CD4-positive, alpha-beta T cell treated with Interleukin-2 at 100 ng/mL for 4 hours (primary cell): ENCODE measurements around the gene GARRE1.
"Not testable (repeated sequence)": the region's sequence is repeated elsewhere in the genome, so short reads cannot be mapped to it uniquely, and the experiment has no call there.

Experiments used
- DNase-seq: peaks from one replicate; pipeline ENCODE4 v3.0.0-alpha.2; 2020; ENCODE audit warnings: low spot score

Gene GARRE1

GRCh38 chr19:34232566-34233481, 21.5 kb upstream of the GARRE1 start:
- peak; percentile 30 for DNase-seq

GRCh38 chr19:34235425-34235940, 18.9 kb upstream of the GARRE1 start:
- no peak for DNase-seq

GRCh38 chr19:34236035-34236987, 18.0 kb upstream of the GARRE1 start:
- no peak for DNase-seq

GRCh38 chr19:34237283-34237682, 17.1 kb upstream of the GARRE1 start:
- no peak for DNase-seq

GRCh38 chr19:34237939-34238338, 16.4 kb upstream of the GARRE1 start:
- DNase-seq = no peak

- DNase-seq = no peak
These were observed 12.6 kb upstream of the GARRE1 start for GRCh38 chr19:34241513-34242337.

- not testable (repeated sequence) for DNase-seq
These were observed 11.0 kb upstream of the GARRE1 start for GRCh38 chr19:34243138-34243875.

GRCh38 chr19:34243876-34244578, 10.3 kb upstream of the GARRE1 start:
- no peak for DNase-seq

- no peak for DNase-seq
These were observed 9.6 kb upstream of the GARRE1 start for GRCh38 chr19:34244611-34245299.

GRCh38 chr19:34246340-34246739, 8.0 kb upstream of the GARRE1 start:
- no peak for DNase-seq

- no peak for DNase-seq
These were observed 5.4 kb upstream of the GARRE1 start for GRCh38 chr19:34248941-34249340.

GRCh38 chr19:34253167-34253566, 1.2 kb upstream of the GARRE1 start:
- DNase-seq = not testable (repeated sequence)

- not testable (repeated sequence) for DNase-seq
These were observed 691 bp upstream of the GARRE1 start for GRCh38 chr19:34253681-34254045.

GRCh38 chr19:34254698-34255432, 511 bp downstream of the GARRE1 start:
- DNase-seq = peak; percentile 17

- DNase-seq = no peak
These were observed 1.2 kb downstream of the GARRE1 start for GRCh38 chr19:34255546-34255945.

GRCh38 chr19:34256835-34257558, 2.6 kb downstream of the GARRE1 start:
- no peak for DNase-seq

GRCh38 chr19:34257559-34257924, 3.2 kb downstream of the GARRE1 start:
- no peak for DNase-seq

GRCh38 chr19:34259367-34260095, 5.2 kb downstream of the GARRE1 start:
- no peak for DNase-seq
